Measurements from ENCODE around the gene TMEM234. TPM values are rescaled to one million over a fixed set of nuclear protein-coding genes. Genes with fewer than 3 reads are reported as not detected.
A peak's percentile ranks its signal among the peaks of the same experiment; 100 is the strongest.

Gene TMEM234
- total and polyA plus RNA-seq, 2 of the 13 experiments (the other 11 are each of a cell fraction or from before 2014, with no cell fraction given) = 6.1 to 9.0 TPM

- TF ChIP-seq TFAP4 (IDR thresholded peaks at IDR 0.05; ENCODE audit: borderline replicate concordance, low read depth) (peak; percentile 13; the same call in 1 of the 2 replicates), ELF3 (CRISPR knock-in tag; IDR thresholded peaks at IDR 0.05) (0 out of 2 replicates have a peak, but pooled peaks have one; percentile 10), ZC3H4 (CRISPR knock-in tag; IDR thresholded peaks at IDR 0.05; ENCODE audit: borderline replicate concordance) (0 out of 2 replicates have a peak, but pooled peaks have one; percentile 65), ARID2 (CRISPR knock-in tag; IDR thresholded peaks at IDR 0.05; ENCODE audit: borderline replicate concordance) (no peak), TFDP1 (CRISPR knock-in tag; IDR thresholded peaks at IDR 0.05; ENCODE audit: borderline replicate concordance) (peak; percentile 25; the same call in 1 of the 2 replicates), SAFB2 (CRISPR knock-in tag; IDR thresholded peaks at IDR 0.05; ENCODE audit: borderline replicate concordance, low read depth) (no peak), ZNF264 (CRISPR knock-in tag; IDR thresholded peaks at IDR 0.05) (no peak), ARNT2 (CRISPR knock-in tag; IDR thresholded peaks at IDR 0.05; ENCODE audit: low read depth) (0 out of 2 replicates have a peak, but pooled peaks have one; percentile 29), PRDM15 (CRISPR knock-in tag; IDR thresholded peaks at IDR 0.05) (no peak), SRY (CRISPR knock-in tag; IDR thresholded peaks at IDR 0.05) (0 out of 2 replicates have a peak, but pooled peaks have one; percentile 48)
- TF ChIP-seq, protein P1, sequence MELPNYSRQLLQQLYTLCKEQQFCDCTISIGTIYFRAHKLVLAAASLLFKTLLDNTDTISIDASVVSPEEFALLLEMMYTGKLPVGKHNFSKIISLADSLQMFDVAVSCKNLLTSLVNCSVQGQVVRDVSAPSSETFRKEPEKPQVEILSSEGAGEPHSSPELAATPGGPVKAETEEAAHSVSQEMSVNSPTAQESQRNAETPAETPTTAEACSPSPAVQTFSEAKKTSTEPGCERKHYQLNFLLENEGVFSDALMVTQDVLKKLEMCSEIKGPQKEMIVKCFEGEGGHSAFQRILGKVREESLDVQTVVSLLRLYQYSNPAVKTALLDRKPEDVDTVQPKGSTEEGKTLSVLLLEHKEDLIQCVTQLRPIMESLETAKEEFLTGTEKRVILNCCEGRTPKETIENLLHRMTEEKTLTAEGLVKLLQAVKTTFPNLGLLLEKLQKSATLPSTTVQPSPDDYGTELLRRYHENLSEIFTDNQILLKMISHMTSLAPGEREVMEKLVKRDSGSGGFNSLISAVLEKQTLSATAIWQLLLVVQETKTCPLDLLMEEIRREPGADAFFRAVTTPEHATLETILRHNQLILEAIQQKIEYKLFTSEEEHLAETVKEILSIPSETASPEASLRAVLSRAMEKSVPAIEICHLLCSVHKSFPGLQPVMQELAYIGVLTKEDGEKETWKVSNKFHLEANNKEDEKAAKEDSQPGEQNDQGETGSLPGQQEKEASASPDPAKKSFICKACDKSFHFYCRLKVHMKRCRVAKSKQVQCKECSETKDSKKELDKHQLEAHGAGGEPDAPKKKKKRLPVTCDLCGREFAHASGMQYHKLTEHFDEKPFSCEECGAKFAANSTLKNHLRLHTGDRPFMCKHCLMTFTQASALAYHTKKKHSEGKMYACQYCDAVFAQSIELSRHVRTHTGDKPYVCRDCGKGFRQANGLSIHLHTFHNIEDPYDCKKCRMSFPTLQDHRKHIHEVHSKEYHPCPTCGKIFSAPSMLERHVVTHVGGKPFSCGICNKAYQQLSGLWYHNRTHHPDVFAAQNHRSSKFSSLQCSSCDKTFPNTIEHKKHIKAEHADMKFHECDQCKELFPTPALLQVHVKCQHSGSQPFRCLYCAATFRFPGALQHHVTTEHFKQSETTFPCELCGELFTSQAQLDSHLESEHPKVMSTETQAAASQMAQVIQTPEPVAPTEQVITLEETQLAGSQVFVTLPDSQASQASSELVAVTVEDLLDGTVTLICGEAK (IDR thresholded peaks at IDR 0.05) = no peak
- TF ChIP-seq, protein P1 (CRISPR knock-in tag; IDR thresholded peaks at IDR 0.05) = peak; percentile 49; the same call in 1 of the 2 replicates
These were observed 29.0 kb upstream of the TMEM234 start, which contains the start of gene LCK (continued) for GRCh38 chr1:32250893-32251716.
